ENCODE results near the gene ADPRM.

ADPRM gene

DNA sequence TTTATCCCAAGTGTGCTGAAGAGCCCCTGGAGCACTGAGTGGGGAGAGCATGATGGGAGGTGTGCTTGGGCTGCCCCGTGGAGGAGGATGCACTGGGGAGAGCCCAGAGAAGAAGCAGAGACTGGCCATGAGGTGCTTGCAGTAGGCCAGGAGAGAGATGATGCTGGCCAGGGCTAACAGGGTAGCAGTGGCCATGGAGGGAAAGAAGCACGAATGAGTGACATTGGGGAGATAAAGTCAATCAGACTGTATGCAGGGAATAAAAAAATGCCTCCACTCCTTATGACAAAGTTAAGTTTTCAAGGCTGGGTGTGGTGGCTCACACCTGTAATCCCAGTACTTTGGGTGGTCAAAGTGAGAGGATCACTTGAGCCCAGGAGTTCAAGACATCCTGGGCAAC lies 37.9 kb downstream of the ADPRM start:
- no peak overlapping the region for H3K27ac ChIP-seq
- TF ChIP-seq, protein P1, sequence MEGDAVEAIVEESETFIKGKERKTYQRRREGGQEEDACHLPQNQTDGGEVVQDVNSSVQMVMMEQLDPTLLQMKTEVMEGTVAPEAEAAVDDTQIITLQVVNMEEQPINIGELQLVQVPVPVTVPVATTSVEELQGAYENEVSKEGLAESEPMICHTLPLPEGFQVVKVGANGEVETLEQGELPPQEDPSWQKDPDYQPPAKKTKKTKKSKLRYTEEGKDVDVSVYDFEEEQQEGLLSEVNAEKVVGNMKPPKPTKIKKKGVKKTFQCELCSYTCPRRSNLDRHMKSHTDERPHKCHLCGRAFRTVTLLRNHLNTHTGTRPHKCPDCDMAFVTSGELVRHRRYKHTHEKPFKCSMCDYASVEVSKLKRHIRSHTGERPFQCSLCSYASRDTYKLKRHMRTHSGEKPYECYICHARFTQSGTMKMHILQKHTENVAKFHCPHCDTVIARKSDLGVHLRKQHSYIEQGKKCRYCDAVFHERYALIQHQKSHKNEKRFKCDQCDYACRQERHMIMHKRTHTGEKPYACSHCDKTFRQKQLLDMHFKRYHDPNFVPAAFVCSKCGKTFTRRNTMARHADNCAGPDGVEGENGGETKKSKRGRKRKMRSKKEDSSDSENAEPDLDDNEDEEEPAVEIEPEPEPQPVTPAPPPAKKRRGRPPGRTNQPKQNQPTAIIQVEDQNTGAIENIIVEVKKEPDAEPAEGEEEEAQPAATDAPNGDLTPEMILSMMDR (conservative IDR thresholded peaks at IDR 0.05), result no peak
- no peak for TF ChIP-seq ZFX (IDR thresholded peaks at IDR 0.05)

DNA sequence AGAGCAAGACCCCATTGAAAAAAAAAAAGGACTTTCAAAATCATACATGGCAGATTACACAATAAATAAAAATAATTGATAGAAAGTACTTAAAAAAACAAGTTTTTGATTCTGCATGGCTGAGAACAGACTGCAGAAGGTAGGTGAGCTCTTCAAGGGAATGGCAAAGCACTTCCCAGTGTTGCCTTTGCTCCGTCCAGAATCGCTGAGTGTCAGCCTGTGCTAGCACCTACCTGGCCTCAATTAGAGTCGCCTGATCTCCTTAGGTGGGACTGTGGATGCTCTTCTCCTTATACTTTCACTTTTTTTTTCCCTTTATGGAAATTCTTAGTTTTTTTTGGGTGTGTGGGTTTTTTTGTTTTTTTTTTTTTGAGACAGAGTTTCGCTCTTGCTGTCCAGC lies 38.4 kb downstream of the ADPRM start:
- TF ChIP-seq ZFX (IDR thresholded peaks at IDR 0.05), result no peak
- TF ChIP-seq, protein P1 (conservative IDR thresholded peaks at IDR 0.05), result no peak
- H3K27ac ChIP-seq, result no peak overlapping the region

DNA sequence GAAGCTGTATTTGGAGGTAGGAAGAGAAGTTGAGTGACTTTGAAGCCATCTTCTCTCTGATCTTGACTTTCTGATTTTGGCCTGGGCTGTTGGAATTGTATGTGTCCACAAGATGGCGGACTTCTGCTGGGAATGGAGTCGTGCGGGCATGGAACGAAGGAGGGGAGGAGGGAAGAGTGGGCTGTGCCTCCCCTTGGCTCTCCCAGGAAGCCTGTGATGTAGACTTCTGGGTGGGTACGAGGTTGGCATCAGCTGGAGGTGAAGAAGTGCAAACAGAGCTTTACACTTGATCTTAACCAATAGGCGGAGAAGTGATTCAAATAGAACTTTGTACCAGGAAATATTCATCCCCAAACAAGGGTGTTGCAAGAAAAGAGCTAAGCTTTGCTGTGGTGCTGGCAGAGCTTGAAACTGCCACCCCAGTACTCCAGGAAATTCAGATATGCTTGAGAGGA lies 39.8 kb downstream of the ADPRM start:
- TF ChIP-seq, protein P1 (conservative IDR thresholded peaks at IDR 0.05), result peak; percentile 90
- no peak for TF ChIP-seq ZFX (IDR thresholded peaks at IDR 0.05)
- H3K27ac ChIP-seq, result no peak overlapping the region

DNA sequence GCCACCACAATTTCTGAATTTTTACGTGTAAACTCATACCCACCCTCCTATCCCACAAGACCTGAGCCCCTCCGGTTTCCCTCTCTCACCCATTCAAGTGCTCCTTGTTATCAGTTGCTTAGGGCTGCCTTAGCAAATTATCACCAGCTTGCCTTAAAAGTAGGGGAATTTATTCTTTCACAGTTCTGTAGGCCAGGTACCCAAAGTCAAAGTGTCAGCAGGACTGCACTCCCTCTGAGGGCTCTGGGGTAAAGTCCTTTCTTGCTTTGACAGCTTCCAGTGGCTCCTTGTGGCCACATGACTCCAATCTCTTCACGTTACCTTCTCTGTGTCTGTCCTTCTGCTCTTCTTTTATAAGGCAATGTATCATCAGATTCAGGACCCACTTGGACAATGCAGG lies 40.3 kb downstream of the ADPRM start:
- no peak for TF ChIP-seq ZFX (IDR thresholded peaks at IDR 0.05)
- TF ChIP-seq, protein P1 (conservative IDR thresholded peaks at IDR 0.05), result no peak

DNA sequence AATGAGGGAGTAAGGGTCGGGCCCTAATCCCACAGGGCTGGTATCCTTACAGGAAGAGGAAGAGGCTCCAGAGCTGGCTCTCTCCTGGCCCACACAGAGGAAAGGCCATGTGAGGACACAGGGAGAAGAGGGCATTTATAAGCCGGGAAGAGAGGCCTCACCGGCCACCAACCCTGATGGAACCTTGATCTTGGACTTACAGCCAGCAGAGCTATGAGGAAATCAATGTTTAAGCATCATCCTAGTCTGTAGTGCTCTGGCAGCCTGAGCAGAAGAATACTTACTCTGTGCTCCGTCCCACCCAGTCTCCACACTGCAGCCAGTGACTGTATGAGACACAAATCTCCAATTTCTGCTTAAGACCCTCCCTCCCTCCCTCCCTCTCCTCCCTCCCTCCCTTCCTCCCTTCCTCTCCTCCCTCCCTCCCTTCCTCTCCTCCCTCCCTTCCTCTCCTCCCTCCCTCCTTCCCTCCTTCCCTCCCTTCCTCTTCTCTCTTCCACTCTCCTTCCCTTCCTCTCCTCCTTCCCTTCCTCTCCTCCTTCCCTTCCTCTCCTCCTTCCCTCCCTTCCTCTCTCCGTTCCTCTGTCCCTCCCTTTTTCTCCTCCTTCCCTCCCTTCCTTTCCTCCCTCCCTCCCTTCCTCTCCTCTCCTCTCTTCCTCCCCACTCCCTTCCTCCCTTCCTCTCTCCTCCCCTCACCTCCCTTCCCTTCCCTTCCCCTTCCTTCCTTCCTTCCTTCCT lies 41.3 kb downstream of the ADPRM start:
- TF ChIP-seq, protein P1 (conservative IDR thresholded peaks at IDR 0.05), result no peak
- no peak for TF ChIP-seq ZFX (IDR thresholded peaks at IDR 0.05)
- no peak overlapping the region for H3K27ac ChIP-seq

More for the DNA sequence above, 40.3 kb downstream of the ADPRM start:
- H3K27ac ChIP-seq, result no peak overlapping the region

DNA sequence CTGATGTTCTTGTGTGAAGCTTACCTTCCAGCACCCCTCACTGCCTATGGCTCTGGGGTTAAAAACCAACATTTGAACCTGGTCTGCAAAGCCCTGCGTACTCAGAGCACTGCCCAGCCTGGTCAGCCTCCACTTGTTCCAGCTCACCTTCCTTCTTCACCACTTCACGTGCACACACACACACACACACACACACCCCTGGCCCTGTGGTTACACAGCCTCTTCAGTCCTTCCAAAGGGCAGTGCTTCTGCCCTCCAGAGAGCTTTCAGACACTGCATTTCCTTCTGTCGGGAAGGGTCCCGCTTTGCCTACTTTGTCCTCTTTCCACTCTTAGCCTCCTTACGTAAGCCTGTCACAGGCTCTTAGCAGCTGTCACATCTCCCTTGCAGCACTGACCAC lies 42.0 kb downstream of the ADPRM start:
- no peak overlapping the region for H3K27ac ChIP-seq
- TF ChIP-seq, protein P1 (conservative IDR thresholded peaks at IDR 0.05), result no peak
- TF ChIP-seq ZFX (IDR thresholded peaks at IDR 0.05), result no peak

DNA sequence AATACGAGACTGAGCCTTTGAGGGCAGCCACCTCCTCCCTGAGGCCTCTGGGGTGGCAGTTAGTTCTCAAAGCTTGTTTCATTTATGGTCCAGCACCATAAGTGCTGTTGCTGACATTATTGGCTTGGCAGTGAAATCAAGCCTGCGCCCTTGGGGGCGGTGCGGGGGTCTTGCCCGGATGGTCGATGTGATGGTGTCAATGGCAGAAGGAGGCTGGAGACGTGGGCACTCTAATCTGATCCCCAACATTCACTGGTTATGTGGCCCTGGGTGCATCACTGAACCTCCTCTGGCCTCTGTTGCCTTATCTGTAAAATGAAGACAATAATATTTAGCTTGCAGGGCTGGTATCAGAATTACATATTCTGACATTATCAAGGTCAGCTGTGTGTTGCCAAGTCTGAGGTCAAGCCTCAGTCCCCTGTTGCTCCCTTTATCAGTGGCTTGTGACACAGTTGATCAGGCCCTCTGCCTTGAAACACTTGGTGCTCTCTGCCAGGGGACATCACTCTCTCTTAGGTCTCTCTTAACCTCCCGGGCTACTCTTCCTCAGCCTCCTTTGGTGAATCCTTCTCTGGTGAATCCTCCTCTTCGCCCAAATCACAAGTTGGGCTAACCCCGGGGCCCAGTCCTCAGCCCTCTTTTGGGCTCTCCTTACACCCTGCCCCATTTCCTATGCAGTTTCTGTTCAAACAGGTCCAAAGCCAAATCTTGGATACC lies 44.2 kb downstream of the ADPRM start:
- no peak overlapping the region for H3K27ac ChIP-seq
- no peak for TF ChIP-seq ZFX (IDR thresholded peaks at IDR 0.05)
- TF ChIP-seq, protein P1 (conservative IDR thresholded peaks at IDR 0.05), result no peak

Data from C4-2B (cell line).